ENCODE measurements around the gene PDZD4.
"Not testable (repeated sequence)": the region's sequence is repeated elsewhere in the genome, so short reads cannot be mapped to it uniquely, and the experiment has no call there.

PDZD4 gene

DNA sequence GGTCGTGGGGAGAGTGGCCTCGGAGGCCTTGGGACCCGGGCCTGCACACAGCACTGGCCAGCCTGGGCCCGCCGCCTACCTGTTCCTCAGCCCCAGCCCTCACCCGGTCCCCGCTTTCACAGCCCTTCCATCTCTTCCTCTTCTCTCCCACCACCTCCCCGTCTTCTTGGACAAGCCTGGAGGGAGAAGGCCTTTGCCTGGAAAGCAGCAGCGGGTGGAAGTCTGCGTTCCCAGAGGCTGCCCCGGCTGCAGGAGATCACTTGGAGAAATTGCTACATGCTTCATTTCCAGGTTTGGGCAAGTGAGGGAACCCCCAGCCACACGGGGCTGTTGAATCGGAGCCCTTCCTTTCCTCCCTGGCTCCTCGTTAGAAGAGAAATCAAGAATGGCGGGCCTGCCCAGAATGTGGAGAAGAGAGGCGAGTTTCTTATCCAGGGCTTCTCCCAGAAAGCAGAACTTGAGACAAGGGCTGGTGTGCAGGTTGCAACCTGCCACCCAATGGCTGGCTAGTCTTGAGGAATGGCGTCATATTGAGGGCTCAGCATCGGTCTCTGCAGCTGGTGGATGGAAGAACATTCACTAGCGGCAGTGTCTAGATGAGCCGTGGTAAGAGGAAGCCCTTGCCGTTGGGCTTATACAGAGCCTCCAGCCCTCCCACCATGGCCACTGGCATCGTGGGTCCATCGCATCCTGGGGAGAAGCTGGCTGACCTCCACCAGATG, 1.2 kb upstream of the PDZD4 start:
- no peak for FAIRE-seq

DNA sequence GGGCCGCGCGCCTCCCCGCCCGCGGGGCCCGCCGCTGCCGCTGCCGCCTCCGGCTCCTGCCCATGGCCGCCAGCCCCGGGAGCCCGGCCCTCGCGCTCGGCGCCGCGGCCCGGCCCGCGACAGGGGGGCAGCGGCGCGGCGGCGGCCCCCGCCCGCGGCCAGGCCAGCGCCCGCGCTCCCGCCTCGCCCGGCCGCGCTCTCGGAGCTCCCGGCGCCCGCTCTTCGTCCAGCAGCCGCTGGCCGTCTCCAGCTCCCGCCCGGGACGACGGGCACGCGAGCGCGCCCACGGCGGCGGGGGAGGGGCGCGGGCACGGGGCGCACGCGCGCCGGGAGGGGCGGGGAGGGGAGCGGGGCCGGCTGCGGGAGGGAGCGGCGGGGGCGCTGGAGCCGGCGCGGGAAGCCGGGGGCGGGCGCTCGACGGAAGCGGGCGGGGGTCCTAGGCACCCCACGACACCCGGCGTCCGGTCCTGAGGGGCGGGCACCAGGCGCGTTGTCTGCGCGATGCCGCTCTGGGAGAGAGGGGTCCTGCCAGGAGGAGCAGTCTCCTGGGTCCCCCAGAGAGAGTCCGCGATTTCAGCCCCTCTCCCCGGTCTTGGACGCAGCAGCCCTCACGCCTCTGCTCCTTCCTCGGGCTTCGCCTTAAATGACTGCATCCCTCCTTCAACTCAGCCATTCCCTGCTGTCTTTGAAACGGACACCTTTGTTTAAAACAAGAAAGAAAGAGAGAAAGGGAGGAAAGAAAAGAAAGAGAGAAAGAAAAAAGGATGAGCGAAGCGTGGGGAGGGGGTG, 490 bp upstream of the PDZD4 start:
- no peak for FAIRE-seq

DNA sequence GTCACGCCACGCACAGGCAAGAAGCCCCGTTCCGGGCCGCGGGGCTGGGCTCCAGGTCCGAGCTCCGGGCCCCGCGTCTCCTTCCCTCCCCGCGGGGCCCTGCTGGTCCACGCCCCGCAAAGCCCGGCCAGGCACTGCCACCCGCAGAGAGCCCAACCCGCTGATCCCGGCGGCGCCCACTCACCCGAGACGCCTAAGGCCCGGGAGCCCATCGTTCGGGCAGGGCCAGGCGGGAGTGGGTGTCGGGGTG, 870 bp downstream of the PDZD4 start:
- FAIRE-seq = no peak

DNA sequence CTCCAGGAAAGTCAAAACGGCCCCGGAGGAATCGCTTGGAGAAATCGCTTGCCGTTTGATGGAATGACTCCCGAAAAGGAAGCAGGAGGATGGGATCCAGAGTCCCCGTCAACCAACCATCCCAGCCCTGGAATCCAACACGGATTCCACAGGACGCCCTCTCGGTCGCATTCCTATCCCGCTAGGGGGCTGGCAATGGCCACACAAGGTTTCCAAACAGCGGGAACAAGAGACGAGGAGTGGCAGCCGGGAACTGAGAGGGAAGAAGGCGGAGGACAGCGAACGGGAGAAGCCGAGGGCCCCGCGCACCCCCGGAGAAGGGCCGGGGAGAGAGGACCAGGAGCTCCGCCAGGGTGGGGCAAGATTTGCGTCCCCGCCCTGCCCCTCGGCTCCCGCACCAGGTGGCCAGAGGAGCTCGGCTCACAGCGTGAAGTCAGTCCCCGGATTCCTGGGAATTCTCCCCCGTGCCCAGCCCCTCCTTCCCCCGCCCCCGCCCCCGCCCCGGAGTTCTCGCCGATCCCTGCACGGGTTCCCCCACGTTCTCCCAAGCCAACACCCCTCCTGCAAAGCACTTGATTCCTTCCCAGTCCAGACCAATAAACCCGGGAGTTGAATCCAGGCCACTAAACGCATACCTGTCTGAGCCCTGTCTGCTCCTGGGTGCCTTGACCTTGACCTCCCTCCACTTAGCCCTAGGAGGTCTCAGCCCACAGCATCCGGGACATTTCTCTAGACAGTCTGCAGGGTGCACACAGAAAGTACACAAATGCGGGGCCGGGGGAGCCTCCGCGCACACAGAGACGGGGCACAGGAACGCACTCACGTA, 1.4 kb downstream of the PDZD4 start:
- peak; percentile 50 for FAIRE-seq

DNA sequence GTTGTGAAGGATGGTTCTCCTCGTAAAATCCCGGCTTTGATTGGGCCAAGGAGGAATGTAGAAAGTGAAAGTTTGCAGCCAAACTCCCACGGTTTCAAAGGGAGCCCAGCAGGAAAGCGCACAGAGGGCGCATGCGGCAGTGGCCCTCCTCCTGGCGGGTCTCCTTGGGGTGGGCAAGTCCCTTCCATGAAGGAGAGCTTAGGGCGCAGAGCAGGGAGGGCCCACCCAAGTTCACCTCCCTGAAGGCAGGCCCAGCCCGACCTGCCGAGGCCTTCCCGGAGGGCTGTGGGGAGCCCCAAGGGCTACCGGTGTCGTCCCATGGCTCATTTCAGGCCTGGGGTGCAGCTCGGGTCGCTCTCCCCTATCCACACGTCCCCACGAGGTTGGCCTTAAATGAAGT, 2.0 kb downstream of the PDZD4 start:
- no peak for FAIRE-seq

DNA sequence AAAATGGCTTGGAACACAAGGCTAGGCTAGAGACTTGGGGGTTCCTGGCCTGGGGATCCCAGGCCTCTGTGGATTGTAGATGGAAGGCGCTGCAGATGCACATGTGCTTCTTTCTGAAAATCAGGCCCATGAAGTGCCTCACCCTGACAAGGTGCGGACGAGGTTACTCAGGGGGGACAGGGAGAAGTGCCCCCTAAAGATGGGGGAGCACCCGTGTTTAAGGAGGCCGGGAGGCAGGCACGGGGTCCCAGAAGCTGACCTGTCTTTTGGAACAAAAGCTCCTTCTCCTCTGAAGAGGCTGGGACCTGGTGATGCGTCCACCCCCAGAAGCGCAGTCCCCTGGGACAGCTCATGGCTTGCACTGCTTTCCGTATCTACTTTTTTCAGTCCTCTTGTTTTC, 2.4 kb downstream of the PDZD4 start:
- FAIRE-seq = no peak

DNA sequence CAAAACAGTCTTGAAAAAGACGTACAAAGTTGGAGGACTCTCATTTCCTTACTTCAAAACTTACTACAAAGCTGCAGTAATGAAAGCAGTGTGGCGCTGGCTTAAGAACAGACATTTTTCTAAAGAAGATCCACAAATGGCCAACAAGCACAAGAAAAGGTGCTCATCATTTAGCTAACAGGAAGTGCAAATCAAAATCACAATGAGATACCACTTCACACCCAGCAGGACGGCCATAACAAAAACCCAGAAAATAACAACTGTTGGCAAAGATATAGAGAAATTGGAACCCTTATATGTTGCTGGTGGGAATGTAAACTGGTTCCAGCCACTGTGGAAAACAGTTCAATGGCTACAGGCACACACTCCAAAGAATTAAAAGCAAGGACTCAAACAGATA, 3.3 kb downstream of the PDZD4 start:
- no peak for FAIRE-seq

DNA sequence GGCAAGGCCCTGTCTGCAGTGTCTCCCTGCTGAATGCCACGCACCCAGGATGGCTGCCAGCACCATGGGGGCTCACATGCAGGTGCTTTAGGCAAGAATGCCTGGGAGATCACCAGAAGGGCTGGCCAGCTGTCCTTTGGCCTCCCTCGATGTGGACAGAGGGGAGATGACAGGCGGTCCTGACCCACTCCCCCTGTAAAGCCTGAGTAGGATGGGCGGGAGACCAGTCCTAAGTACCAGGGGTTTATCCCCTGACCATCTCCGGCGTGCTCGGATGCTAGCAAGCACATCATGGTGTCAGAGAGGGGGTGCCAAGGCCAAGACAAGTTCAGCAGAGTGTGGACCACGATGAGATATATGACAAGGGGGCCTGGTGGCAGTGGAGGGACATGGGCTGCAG, 5.3 kb downstream of the PDZD4 start:
- no peak for FAIRE-seq

DNA sequence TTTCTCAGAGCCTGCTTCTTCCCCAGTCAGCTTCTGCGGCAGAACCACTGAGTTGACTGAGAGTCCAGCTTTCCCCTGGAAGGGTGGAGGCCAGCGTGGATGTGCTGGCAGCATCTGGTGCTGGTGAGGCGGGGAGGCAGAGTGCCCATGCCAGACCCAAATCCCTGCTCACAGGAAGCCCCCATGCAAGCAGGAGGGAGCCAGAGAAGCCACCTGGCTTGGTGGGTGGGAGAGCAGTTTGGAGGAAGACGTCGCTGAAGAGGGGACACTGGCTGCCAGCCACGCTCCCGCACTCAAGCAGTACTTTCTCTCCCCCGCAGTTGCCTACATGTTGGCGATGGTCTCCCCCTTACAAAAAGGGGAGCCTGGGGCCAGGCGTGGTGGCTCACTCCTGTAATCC, 6.0 kb downstream of the PDZD4 start:
- no peak for FAIRE-seq

DNA sequence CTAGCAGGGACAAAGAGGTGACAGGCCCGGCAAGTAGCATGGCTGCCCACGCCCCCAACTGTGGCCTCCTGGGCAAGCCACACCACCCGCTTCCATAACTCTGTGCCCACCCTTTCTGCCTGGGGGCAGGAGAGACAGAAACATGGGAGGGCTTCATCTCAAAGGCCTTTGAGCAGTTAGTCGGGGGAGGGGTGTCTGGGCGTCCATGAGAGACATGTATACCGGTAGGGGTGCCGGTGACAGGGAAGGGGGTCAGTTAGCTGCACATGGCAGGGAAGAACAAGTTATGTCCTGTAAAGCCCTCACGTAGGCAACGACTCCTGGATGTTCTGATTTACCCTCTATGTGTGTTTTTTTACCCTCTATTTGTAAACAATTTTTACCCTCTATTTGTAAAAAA, 9.3 kb downstream of the PDZD4 start:
- no peak for FAIRE-seq

DNA sequence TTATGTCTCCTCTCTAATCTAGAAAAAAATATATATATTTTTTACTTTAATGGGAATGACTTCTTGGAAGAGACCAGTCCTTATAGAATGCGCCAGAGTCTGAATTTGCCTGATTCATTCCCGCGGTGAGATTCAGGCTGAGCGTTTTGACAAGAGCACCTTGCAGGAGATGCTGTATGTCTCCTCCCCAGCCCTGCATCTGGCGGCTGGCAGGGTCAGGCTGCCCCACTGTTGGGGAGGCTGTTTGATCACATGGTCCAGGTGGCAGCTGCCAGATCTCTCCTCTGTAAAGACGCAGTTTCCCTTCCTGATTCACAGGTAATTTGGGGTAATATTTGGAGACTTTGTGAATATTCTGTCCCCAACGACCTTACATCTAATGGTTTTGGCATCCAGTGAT, 9.7 kb downstream of the PDZD4 start:
- FAIRE-seq = no peak

DNA sequence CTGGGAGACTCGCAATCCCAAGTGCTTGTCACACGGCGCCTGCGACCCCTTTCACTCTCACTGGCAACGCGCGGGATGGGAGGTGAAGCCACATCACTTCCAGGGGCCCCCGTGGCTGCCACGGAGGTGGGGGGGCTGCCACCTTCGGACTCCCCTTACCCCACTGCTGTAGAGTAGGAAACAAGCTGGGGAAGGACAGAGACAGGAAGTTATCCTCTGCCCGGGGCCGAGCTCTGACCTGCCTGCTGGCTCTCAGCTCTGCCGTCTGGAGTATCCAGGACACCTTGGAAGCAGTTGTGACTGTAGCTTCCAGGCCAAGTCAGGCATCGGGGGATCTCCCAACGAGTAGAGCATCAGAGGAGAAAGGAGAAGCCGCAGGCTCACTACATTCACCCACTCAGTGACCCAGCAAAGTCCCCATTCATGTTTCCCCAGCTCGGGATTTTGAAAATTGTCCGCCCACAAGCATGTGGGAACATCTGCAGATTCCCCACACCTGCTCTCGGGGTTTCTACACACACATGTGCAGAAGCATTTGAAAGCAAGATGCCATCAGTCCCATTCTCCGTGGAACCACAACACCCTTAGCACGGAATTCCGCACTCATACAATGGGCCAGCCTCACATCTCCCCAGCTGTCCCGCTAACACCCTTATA, 10.8 kb downstream of the PDZD4 start:
- no peak for FAIRE-seq

DNA sequence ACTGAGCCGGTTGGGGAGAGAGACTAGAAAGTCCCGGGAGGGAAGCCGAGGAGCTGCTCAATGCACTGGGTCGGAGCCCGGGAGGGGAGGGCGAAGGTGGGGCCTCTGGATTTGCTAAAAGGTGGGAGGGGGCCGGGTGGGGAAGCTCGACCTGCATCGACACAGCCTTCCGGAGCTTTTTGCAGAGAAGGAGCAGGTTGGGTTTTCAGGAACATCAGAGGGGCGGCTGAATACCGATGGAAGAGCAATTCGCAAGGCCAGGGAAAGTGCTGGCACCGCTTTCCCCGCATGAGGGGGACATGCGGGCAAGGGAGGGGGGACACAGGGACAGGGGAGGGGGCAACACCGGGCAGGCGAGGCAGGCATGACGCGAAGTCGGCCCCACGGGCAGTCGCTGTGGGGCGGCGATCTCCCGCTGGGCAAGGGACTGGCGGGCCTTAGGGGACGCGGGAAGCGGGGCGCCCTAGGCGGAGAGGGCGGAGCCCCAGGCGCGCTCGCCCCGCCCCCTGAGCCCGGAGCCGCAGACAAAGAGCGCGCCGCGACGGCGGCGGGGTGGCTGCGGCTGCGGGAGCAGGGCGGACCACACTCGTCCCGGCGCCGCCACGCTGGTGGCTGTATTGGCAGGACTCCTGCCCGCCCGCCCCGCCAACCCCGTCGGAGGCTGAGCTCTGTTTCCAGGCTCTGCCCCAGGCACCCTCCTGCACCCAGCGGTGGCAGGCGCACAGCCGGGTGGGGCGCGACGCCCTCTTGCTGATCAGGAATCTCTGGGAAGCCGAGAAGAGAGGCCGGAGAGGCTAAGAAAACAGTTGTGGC, 11.6 kb downstream of the PDZD4 start:
- no peak for FAIRE-seq

DNA sequence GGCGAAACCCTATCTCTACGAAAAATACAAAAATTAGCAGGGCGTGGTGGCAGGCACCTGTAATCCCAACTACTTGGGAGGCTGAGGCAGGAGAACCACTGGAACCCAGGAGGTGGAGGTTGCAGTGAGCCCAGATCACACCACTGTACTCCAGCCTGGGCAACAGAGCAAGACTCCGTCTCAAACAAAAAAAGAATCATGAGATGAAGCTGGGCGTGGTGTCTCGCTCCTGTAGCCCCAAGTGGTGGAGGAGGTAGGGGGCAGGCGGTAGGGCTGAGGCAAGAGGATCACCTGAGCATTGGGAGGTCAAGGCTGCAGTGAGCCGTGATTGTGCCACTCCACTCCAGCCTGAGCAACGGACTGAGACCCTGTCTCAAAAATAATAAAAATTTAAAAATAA, 12.3 kb downstream of the PDZD4 start:
- not testable (repeated sequence) for FAIRE-seq

DNA sequence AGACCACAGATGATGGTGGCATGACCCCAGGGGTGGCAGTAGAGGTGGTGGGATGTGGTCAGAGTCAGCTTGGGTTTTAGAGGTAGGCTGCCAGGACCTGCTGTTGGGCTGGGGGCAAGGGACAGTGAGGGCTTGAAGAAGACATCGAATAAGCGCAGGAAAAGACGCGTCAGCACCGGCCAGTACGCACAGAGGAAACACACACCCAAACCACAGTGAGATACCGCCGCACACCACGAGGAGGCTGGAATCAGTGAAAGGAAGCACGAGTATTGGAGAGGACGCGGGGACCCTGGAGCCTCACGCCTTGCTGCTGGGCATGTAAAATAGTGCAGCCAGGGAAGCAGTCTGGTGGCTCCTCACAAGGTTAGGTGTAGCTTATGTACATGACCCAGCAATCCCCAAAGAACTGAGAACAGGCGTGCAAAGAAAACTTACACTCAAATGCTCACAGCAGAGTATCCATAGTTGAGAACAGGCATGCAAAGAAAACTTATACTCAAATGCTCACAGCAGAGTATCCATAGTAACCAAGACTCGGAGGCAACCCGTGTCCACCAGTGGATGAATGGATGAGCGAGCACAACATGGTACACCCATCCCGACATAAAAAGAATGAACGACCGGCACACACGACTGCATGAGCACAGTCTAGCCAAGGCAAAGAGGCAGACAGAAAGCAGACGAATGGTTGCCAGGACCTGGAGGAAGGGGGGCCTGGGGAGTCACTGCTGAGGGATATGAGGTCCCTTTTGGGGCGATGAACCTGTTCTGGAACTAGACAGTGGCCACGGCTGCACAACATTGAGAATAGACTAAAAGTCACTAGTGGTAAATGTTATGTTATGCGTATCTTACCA, 13.3 kb downstream of the PDZD4 start:
- no peak for FAIRE-seq

DNA sequence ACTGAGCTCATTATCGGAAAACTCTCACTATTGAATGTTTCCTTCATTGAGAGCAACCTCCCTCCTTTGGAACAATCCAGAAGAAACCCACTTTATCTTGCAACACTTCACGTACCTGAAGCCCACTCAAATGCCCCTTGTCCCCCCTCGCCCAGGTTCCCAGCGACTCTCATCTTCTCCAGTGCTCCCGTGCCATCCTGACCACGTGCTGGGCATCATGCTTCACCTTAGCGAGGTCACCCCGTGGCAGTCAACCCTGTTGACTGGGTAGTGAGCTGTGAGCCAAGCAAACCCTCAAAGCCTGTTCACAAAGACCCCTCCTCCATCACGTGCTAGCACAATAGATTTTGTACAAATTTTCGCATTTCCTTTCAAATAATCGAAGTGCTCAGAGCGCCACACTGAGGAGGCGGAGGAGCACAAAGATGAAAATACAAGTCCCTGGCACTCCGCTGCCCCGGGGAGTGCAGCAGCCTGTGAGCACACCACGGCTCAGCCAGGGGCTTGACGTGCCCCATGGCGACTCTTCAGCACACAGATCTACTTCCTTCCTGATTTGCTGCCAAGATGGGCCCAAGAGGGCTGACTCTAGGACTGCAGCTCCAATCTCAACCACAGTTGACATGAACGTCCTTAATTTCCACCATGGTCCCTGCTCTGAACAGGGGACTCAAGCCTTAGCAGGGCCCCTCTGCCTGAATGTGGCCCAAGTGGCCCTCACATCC, 15.6 kb downstream of the PDZD4 start:
- FAIRE-seq = no peak

DNA sequence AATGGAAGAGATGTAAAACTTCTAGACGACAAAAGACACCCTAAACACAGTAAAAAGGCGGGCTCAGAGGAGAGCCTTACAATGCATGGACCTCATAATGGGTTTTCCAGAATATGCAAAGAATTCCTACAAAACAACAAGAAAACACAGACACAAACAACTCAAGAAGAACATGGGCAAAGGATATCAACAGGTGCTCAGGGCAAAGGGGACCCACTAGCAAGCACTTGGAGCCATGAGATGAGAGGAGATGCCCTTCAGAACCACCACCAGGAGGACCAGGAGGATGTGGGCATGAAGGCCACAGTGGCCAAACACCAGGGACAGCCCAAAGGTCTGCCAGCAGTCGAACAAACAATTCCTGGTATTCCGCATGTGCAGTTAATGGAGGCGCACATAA, 17.2 kb downstream of the PDZD4 start:
- no peak for FAIRE-seq

DNA sequence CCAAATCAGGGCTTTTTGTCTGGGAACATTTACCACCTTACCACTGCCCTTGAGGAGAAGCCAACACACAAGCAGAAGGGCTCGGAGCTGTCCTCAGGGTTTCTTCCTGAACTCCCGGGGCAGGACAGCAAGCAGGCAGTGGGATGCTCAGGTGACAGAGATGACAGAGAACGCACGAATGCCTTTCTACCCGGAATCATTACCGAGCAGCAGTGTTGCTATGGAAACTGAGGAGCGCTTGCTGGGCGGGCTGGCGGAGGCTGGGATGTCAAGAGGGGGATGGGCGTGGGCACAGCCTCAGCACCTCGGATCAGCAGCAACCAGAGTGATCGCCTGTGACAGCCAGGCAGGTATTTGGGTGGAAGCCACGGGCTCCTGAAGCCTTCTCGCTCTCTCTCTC, 18.1 kb downstream of the PDZD4 start:
- no peak for FAIRE-seq

DNA sequence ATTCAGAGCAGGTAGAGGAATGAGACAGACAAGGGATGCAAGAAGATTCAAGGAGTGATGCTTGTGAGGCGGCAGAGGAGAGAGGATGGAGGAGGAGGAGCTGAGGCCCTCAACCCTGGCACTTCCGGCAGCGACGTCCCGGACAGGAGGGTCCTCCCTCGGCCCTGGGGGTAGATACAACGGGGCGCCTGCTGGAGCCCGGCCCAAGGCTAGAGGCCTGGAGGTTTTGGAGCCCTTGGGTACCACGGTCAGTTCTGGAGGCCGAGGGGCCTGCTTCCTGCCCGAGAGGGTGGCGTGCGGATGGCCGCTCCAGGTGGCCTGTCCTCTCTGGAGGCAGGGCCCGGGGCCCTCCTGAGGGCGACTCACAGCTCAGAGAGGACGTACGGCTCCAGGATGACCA, 22.4 kb downstream of the PDZD4 start:
- FAIRE-seq = no peak

DNA sequence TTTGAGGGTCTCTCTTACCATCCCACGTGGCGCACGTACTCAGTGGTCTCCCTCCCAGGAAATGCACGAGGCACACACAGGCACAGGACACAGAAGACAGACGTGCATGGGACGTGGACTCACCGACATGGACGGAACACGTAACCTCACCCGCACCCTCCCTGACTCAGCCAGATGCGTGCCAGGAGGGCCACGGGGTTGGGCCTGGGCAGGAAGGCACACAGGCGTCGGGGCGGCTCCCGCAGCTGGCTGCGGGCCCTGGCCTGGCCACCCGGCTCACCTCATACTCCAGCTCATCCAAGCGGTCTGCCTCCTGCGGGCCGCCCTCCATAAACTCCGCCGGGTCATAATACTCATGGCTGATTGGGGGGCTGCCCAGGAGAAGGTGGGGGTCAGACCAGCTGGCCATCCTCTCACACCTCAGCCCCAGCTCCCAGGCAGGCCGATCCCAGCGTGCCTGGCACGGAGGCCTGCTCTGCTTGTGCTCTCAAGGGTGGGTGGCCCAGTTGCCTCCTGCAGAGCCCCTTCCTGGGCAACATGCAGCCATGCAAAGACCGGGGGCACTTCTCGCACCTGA, 23.3 kb downstream of the PDZD4 start:
- no peak for FAIRE-seq

DNA sequence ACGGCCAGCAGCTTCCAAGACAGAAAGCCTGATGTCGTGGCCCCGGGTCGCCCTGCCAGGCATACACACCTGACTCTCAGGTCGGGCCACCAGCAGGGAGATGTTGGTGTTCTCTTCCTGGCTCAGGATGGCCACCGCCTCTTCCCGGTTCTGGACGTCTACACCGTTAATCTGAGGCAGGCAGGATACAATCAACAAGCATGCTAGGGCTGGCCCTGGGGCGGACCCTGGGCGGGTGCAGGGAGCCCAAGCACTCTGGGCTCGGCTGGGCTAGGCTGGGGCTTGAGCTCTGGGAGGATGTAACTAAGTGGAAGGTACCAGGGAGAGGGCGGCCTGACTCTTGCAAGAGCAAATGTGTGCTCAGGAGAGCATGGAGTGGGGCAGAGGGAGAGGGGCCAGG, 24.9 kb downstream of the PDZD4 start:
- FAIRE-seq = no peak
